Measurements from ENCODE around the gene ZBTB21.
A peak's percentile ranks its signal among the peaks of the same experiment; 100 is the strongest.
"Not testable (repeated sequence)": the region's sequence is repeated elsewhere in the genome, so short reads cannot be mapped to it uniquely, and the experiment has no call there.

ZBTB21 gene

GRCh38 chr21:42019101-42019605, 9.0 kb upstream of the ZBTB21 start:
- DNase-seq (ENCODE audit: low spot score) = no peak

- no peak for DNase-seq (ENCODE audit: low spot score)
These were observed 6.9 kb upstream of the ZBTB21 start for GRCh38 chr21:42017022-42017421.

GRCh38 chr21:42016364-42016985, 6.3 kb upstream of the ZBTB21 start:
- no peak for DNase-seq (ENCODE audit: low spot score)

GRCh38 chr21:42013931-42014330, 3.8 kb upstream of the ZBTB21 start:
- no peak for DNase-seq (ENCODE audit: low spot score)

GRCh38 chr21:42013376-42013775, 3.2 kb upstream of the ZBTB21 start:
- DNase-seq (ENCODE audit: low spot score) = no peak

- no peak for DNase-seq (ENCODE audit: low spot score)
These were observed 2.7 kb upstream of the ZBTB21 start for GRCh38 chr21:42012763-42013329.

GRCh38 chr21:42012344-42012743, 2.2 kb upstream of the ZBTB21 start:
- no peak for DNase-seq (ENCODE audit: low spot score)

GRCh38 chr21:42010507-42011495, 641 bp upstream of the ZBTB21 start:
- DNase-seq (ENCODE audit: low spot score) = peak; percentile 55

GRCh38 chr21:42009018-42009830, 936 bp downstream of the ZBTB21 start:
- DNase-seq (ENCODE audit: low spot score) = peak; percentile 50

GRCh38 chr21:42007356-42007940, 2.7 kb downstream of the ZBTB21 start:
- no peak for DNase-seq (ENCODE audit: low spot score)

GRCh38 chr21:42006765-42007164, 3.4 kb downstream of the ZBTB21 start:
- DNase-seq (ENCODE audit: low spot score) = no peak

- DNase-seq (ENCODE audit: low spot score) = no peak
These were observed 5.6 kb downstream of the ZBTB21 start for GRCh38 chr21:42004406-42005199.

GRCh38 chr21:42003051-42003461, 7.1 kb downstream of the ZBTB21 start:
- no peak for DNase-seq (ENCODE audit: low spot score)

- DNase-seq (ENCODE audit: low spot score) = peak; percentile 65
These were observed 7.7 kb downstream of the ZBTB21 start for GRCh38 chr21:42002421-42002958.

- DNase-seq (ENCODE audit: low spot score) = no peak
These were observed 8.4 kb downstream of the ZBTB21 start for GRCh38 chr21:42001781-42002180.

GRCh38 chr21:42000908-42001307, 9.3 kb downstream of the ZBTB21 start:
- no peak for DNase-seq (ENCODE audit: low spot score)

GRCh38 chr21:41997657-41998056, 12.5 kb downstream of the ZBTB21 start:
- no peak for DNase-seq (ENCODE audit: low spot score)

GRCh38 chr21:41995577-41995976, 14.6 kb downstream of the ZBTB21 start:
- DNase-seq (ENCODE audit: low spot score) = no peak

- DNase-seq (ENCODE audit: low spot score) = not testable (repeated sequence)
These were observed 15.5 kb downstream of the ZBTB21 start for GRCh38 chr21:41994613-41995012.

GRCh38 chr21:41993744-41994143, 16.4 kb downstream of the ZBTB21 start:
- DNase-seq (ENCODE audit: low spot score) = peak; percentile 62
